Measurements from ENCODE around the gene RWDD3. TPM values are rescaled to one million over a fixed set of nuclear protein-coding genes. Genes with fewer than 3 reads are reported as not detected.

The RWDD3 gene
- total RNA-seq, 4 donors from 2014 or later, result 8.7 to 10.1 (median 9.5) TPM

DNA sequence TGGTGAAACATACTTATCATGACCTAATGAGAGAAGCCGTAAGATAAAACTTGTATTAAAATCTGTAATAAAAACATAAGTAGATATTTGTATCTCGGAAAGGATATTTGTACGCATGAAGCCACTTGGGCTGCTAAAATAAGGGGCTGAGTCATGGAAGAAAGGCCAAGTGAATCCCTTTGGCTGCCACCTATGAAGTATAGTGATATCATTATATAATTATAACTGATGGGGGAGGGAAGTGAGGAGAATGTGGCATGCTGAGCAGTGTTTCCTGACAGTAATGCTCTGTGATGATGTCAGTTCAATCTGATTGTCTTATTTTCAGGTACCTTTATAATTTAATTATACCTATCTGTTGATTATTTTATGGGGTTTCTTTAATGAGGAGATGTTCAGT is 13.6 kb downstream of the RWDD3 start:
- no peak for TF ChIP-seq POLR2AphosphoS5 (IDR thresholded peaks at IDR 0.05)
- no peak for TF ChIP-seq POLR2A (IDR thresholded peaks at IDR 0.05)
- no peak for TF ChIP-seq EP300 (IDR thresholded peaks at IDR 0.05)
- TF ChIP-seq, protein P1, sequence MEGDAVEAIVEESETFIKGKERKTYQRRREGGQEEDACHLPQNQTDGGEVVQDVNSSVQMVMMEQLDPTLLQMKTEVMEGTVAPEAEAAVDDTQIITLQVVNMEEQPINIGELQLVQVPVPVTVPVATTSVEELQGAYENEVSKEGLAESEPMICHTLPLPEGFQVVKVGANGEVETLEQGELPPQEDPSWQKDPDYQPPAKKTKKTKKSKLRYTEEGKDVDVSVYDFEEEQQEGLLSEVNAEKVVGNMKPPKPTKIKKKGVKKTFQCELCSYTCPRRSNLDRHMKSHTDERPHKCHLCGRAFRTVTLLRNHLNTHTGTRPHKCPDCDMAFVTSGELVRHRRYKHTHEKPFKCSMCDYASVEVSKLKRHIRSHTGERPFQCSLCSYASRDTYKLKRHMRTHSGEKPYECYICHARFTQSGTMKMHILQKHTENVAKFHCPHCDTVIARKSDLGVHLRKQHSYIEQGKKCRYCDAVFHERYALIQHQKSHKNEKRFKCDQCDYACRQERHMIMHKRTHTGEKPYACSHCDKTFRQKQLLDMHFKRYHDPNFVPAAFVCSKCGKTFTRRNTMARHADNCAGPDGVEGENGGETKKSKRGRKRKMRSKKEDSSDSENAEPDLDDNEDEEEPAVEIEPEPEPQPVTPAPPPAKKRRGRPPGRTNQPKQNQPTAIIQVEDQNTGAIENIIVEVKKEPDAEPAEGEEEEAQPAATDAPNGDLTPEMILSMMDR (IDR thresholded peaks at IDR 0.05), result no peak
- H3K27me3 ChIP-seq, result no peaks in the 10 kb centered on the region
- H3K27ac ChIP-seq, result no peak overlapping the region
- H3K4me1 ChIP-seq, result peaks cover 0 to 34% (median 0%) of the 10 kb centered on the region in 3 donors
- ATAC-seq, result no peak
- peaks cover 0 to 35% of the 10 kb centered on the region in 2 donors for H3K36me3 ChIP-seq
- no peak overlapping the region for H3K4me3 ChIP-seq
- 83 to 87% methylated on average over 3 of the region's 3 CpGs for WGBS, 2 donors (ENCODE audit: low coverage in 1 of 2)
- peaks cover 0 to under 1% (median 0%) of the 10 kb centered on the region in 3 donors for H3K9me3 ChIP-seq

GRCh38 chr1:95249916-95250315 is 15.9 kb downstream of the RWDD3 start:
- WGBS, 2 donors (ENCODE audit: low coverage in 1 of 2), result 71% methylated on average over 1 of the region's 1 CpG; no CpG with 5 or more reads in 1 of the 2 donors
- H3K9me3 ChIP-seq, result no peaks in the 10 kb centered on the region
- ATAC-seq, result no peak

GRCh38 chr1:95252422-95252821 is 18.4 kb downstream of the RWDD3 start:
- Histone ChIP-seq H3K36me3 (peaks cover 0 to 32% of the 10 kb centered on the region in 2 donors), H3K4me1 (peaks cover 0 to 16% (median 0%) of the 10 kb centered on the region in 3 donors), H3K27me3 (no peaks in the 10 kb centered on the region), H3K4me3 (no peak overlapping the region), H3K27ac (no peak overlapping the region), H3K9me3 (no peaks in the 10 kb centered on the region)
- no peak for ATAC-seq
- 90 to 97% methylated on average over 4 of the region's 4 CpGs for WGBS, 2 donors (ENCODE audit: low coverage in 1 of 2)
- TF ChIP-seq POLR2A (IDR thresholded peaks at IDR 0.05) (no peak), POLR2AphosphoS5 (IDR thresholded peaks at IDR 0.05) (no peak), EP300 (IDR thresholded peaks at IDR 0.05) (no peak)
- TF ChIP-seq, protein P1 (IDR thresholded peaks at IDR 0.05), result no peak

More at GRCh38 chr1:95249916-95250315, 15.9 kb downstream of the RWDD3 start:
- Histone ChIP-seq H3K27me3 (no peaks in the 10 kb centered on the region), H3K4me1 (peaks cover 0 to 22% (median 0%) of the 10 kb centered on the region in 3 donors), H3K36me3 (peaks cover 0 to 32% of the 10 kb centered on the region in 2 donors), H3K27ac (no peak overlapping the region), H3K4me3 (no peak overlapping the region)
- TF ChIP-seq, protein P1 (IDR thresholded peaks at IDR 0.05), result no peak
- TF ChIP-seq POLR2A (IDR thresholded peaks at IDR 0.05), result no peak
- TF ChIP-seq EP300 (IDR thresholded peaks at IDR 0.05), result no peak
- no peak for TF ChIP-seq POLR2AphosphoS5 (IDR thresholded peaks at IDR 0.05)

- TF ChIP-seq EP300 (IDR thresholded peaks at IDR 0.05) (no peak), POLR2AphosphoS5 (IDR thresholded peaks at IDR 0.05) (no peak), POLR2A (IDR thresholded peaks at IDR 0.05) (no peak)
- TF ChIP-seq, protein P1 (IDR thresholded peaks at IDR 0.05), result no peak
Measured at GRCh38 chr1:95254959-95255358, 20.9 kb downstream of the RWDD3 start.

DNA sequence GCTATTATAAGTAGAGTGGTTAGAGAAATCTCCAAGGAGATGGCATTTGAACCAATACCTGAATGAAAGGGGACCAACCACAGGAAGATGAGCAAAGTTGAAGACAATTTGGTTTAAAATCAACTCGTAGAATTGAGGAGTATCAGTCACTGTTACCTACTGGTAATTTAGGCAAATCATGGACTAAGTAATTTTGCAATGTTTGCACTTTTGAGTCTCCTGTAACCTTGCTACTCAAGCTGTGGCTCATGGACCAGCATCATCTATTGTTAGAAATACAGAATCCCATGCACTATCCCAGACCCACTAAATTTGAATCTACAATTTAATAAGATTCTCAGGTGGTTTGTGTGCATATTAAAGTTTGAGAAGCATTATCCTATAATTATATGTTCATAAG is 21.8 kb downstream of the RWDD3 start:
- Histone ChIP-seq H3K4me3 (no peak overlapping the region), H3K27me3 (no peaks in the 10 kb centered on the region), H3K9me3 (no peaks in the 10 kb centered on the region), H3K4me1 (peaks cover 0 to under 1% (median 0%) of the 10 kb centered on the region in 3 donors), H3K36me3 (peaks cover 0 to 22% of the 10 kb centered on the region in 2 donors), H3K27ac (no peak overlapping the region)
- WGBS, 2 donors (ENCODE audit: low coverage in 1 of 2), result 100% methylated on average over 1 of the region's 1 CpG
- ATAC-seq, result no peak
- TF ChIP-seq, protein P1 (IDR thresholded peaks at IDR 0.05), result no peak

More at GRCh38 chr1:95254959-95255358, 20.9 kb downstream of the RWDD3 start:
- Histone ChIP-seq H3K36me3 (peaks cover 0 to 22% of the 10 kb centered on the region in 2 donors), H3K27me3 (no peaks in the 10 kb centered on the region), H3K9me3 (no peaks in the 10 kb centered on the region), H3K4me1 (peaks cover 0 to 9% (median 0%) of the 10 kb centered on the region in 3 donors), H3K4me3 (no peak overlapping the region), H3K27ac (no peak overlapping the region)
- ATAC-seq, result no peak

Measured in gastroesophageal sphincter (tissue), 4 donors.